ENCODE data around the gene DDX27. TPM values are rescaled to one million over a fixed set of nuclear protein-coding genes. Genes with fewer than 3 reads are reported as not detected.
"Not testable (repeated sequence)": the region's sequence is repeated elsewhere in the genome, so short reads cannot be mapped to it uniquely, and the experiment has no call there.

DDX27 gene
- total RNA-seq (2014; rRNA removed; shearing (Covaris generic)), result 61.9 and 68.6 TPM in 2 replicates
- polyA plus RNA-seq (2015; cell fraction: cytosol; rRNA removed), result 20.6 and 25.5 TPM in 2 replicates
- polyA plus RNA-seq (2015; cell fraction: nucleus; rRNA removed), result 35.1 and 35.2 TPM in 2 replicates

GRCh38 chr20:49219091-49219923, at the start of gene DDX27:
Gene DDX27 (plus strand): TSS chr20:49219416. CDS start chr20:49219449, 33 bp downstream.
- peak; percentile 96 for DNase-seq (ENCODE audit: low read depth)

GRCh38 chr20:49169547-49169946, 49.7 kb upstream of the DDX27 start:
- DNase-seq (ENCODE audit: low read depth), result no peak

- no peak for DNase-seq (ENCODE audit: low read depth)
Measured at GRCh38 chr20:49170714-49171113, 48.5 kb upstream of the DDX27 start.

GRCh38 chr20:49171909-49172308, 47.3 kb upstream of the DDX27 start:
- no peak for DNase-seq (ENCODE audit: low read depth)

- no peak for DNase-seq (ENCODE audit: low read depth)
Measured at GRCh38 chr20:49172413-49172812, 46.8 kb upstream of the DDX27 start.

- DNase-seq (ENCODE audit: low read depth), result no peak
Measured at GRCh38 chr20:49174183-49174582, 45.0 kb upstream of the DDX27 start.

GRCh38 chr20:49179368-49180277, 39.6 kb upstream of the DDX27 start:
- DNase-seq (ENCODE audit: low read depth), result no peak

- DNase-seq (ENCODE audit: low read depth), result no peak
Measured at GRCh38 chr20:49181265-49181877, 37.8 kb upstream of the DDX27 start.

- DNase-seq (ENCODE audit: low read depth), result no peak
Measured at GRCh38 chr20:49183444-49183843, 35.8 kb upstream of the DDX27 start.

- not testable (repeated sequence) for DNase-seq (ENCODE audit: low read depth)
Measured at GRCh38 chr20:49184084-49184501, 35.1 kb upstream of the DDX27 start.

- no peak for DNase-seq (ENCODE audit: low read depth)
Measured at GRCh38 chr20:49184691-49185070, 34.5 kb upstream of the DDX27 start.

- DNase-seq (ENCODE audit: low read depth), result no peak
Measured at GRCh38 chr20:49185071-49185761, 34.0 kb upstream of the DDX27 start.

GRCh38 chr20:49186535-49187329, 32.5 kb upstream of the DDX27 start:
- DNase-seq (ENCODE audit: low read depth), result peak; percentile 40

- no peak for DNase-seq (ENCODE audit: low read depth)
Measured at GRCh38 chr20:49187330-49187850, 31.8 kb upstream of the DDX27 start.

GRCh38 chr20:49187851-49188641, 31.2 kb upstream of the DDX27 start, which contains the start of gene STAU1:
Gene STAU1 (minus strand): TSS chr20:49188334. CDS start chr20:49166201, 22,133 bp downstream.
- peak; percentile 91 for DNase-seq (ENCODE audit: low read depth)

GRCh38 chr20:49192944-49193518, 26.2 kb upstream of the DDX27 start:
- DNase-seq (ENCODE audit: low read depth), result not testable (repeated sequence)

GRCh38 chr20:49199729-49200293, 19.4 kb upstream of the DDX27 start:
- DNase-seq (ENCODE audit: low read depth), result no peak

GRCh38 chr20:49203011-49203410, 16.2 kb upstream of the DDX27 start:
- no peak for DNase-seq (ENCODE audit: low read depth)
